ENCODE data around the gene APOC1.
"Not testable (repeated sequence)": the region's sequence is repeated elsewhere in the genome, so short reads cannot be mapped to it uniquely, and the experiment has no call there.

The APOC1 gene

GRCh38 chr19:44882619-44883397 lies 31.6 kb upstream of the APOC1 start:
- not testable (repeated sequence) for H3K27ac Mint-ChIP-seq; ATAC-seq; H3K4me3 Mint-ChIP-seq; H3K9me3 Mint-ChIP-seq; H3K4me1 Mint-ChIP-seq; H3K36me3 Mint-ChIP-seq; DNase-seq (ENCODE audit: low spot score in 2 of 2)

GRCh38 chr19:44883922-44884321 lies 30.5 kb upstream of the APOC1 start:
- no peaks in the 10 kb centered on the region for H3K9me3 Mint-ChIP-seq
- H3K27ac Mint-ChIP-seq = no peak overlapping the region
- no peaks in the 10 kb centered on the region for H3K36me3 Mint-ChIP-seq
- H3K4me1 Mint-ChIP-seq = peaks cover 7% of the 10 kb centered on the region
- no peak for DNase-seq (ENCODE audit: low spot score in 2 of 2)
- no peak overlapping the region for H3K4me3 Mint-ChIP-seq
- ATAC-seq = no peak

- Mint-ChIP-seq H3K36me3 (no peaks in the 10 kb centered on the region), H3K4me1 (peaks cover 12% of the 10 kb centered on the region), H3K9me3 (no peaks in the 10 kb centered on the region), H3K4me3 (no peak overlapping the region), H3K27ac (no peak overlapping the region)
- DNase-seq (ENCODE audit: low spot score in 2 of 2) (no peak), ATAC-seq (no peak)
Observed at GRCh38 chr19:44884566-44884965, 29.8 kb upstream of the APOC1 start.

GRCh38 chr19:44886141-44886540 lies 28.3 kb upstream of the APOC1 start:
- DNase-seq (ENCODE audit: low spot score in 2 of 2) (no peak), ATAC-seq (no peak)
- Mint-ChIP-seq H3K27ac (no peak overlapping the region), H3K9me3 (no peaks in the 10 kb centered on the region), H3K36me3 (peaks cover 14% of the 10 kb centered on the region), H3K4me1 (peaks cover 12% of the 10 kb centered on the region), H3K4me3 (no peak overlapping the region)

- Mint-ChIP-seq H3K9me3 (no peaks in the 10 kb centered on the region), H3K4me1 (peaks cover 24% of the 10 kb centered on the region), H3K36me3 (peaks cover 23% of the 10 kb centered on the region), H3K4me3 (no peak overlapping the region), H3K27ac (no peak overlapping the region)
- DNase-seq (ENCODE audit: low spot score in 2 of 2) (no peak), ATAC-seq (no peak)
Observed at GRCh38 chr19:44887648-44888047, 26.8 kb upstream of the APOC1 start.

GRCh38 chr19:44888335-44888734 lies 26.1 kb upstream of the APOC1 start:
- not testable (repeated sequence) for ATAC-seq; H3K9me3 Mint-ChIP-seq; DNase-seq (ENCODE audit: low spot score in 2 of 2); H3K27ac Mint-ChIP-seq; H3K4me3 Mint-ChIP-seq
- Mint-ChIP-seq H3K36me3 (peaks cover 30% of the 10 kb centered on the region), H3K4me1 (peaks cover 31% of the 10 kb centered on the region)

GRCh38 chr19:44889830-44890365 lies 24.5 kb upstream of the APOC1 start:
- peaks cover 30% of the 10 kb centered on the region for H3K4me1 Mint-ChIP-seq
- DNase-seq (ENCODE audit: low spot score in 2 of 2) (no peak), ATAC-seq (no peak)
- H3K9me3 Mint-ChIP-seq = no peaks in the 10 kb centered on the region
- peaks cover 46% of the 10 kb centered on the region for H3K36me3 Mint-ChIP-seq
- peak overlapping the region; percentile 73 for H3K27ac Mint-ChIP-seq
- peak overlapping the region; percentile 66 for H3K4me3 Mint-ChIP-seq

- H3K36me3 Mint-ChIP-seq = peaks cover 52% of the 10 kb centered on the region
- peak; percentile 89 for ATAC-seq
- H3K9me3 Mint-ChIP-seq = no peaks in the 10 kb centered on the region
- peaks cover 33% of the 10 kb centered on the region for H3K4me1 Mint-ChIP-seq
- DNase-seq (ENCODE audit: low spot score in 2 of 2) = peak; percentile 95 to 100
- peak overlapping the region; percentile 73 for H3K27ac Mint-ChIP-seq
- peak overlapping the region; percentile 66 for H3K4me3 Mint-ChIP-seq
Observed at GRCh38 chr19:44890366-44891015, 23.9 kb upstream of the APOC1 start.

- Mint-ChIP-seq H3K4me3 (peak within 1 kb of the TSS; percentile 66), H3K9me3 (no peaks in the 10 kb centered on the region), H3K36me3 (peaks cover 59% of the 10 kb centered on the region), H3K27ac (peak within 1 kb of the TSS; percentile 73), H3K4me1 (peaks cover 38% of the 10 kb centered on the region)
- ATAC-seq (no peak), DNase-seq (ENCODE audit: low spot score in 2 of 2) (peak in 1 of 2 donors; percentile 92)
Observed at GRCh38 chr19:44891016-44891882, 23.2 kb upstream of the APOC1 start, which contains the start of gene TOMM40. Gene TOMM40 (plus strand): TSS chr19:44891254. CDS start chr19:44891416, 162 bp downstream.

GRCh38 chr19:44892932-44893331 lies 21.5 kb upstream of the APOC1 start:
- H3K36me3 Mint-ChIP-seq = peaks cover 76% of the 10 kb centered on the region
- DNase-seq (ENCODE audit: low spot score in 2 of 2) (no peak), ATAC-seq (no peak)
- peaks cover 39% of the 10 kb centered on the region for H3K4me1 Mint-ChIP-seq
- no peaks in the 10 kb centered on the region for H3K9me3 Mint-ChIP-seq
- H3K27ac Mint-ChIP-seq = peak overlapping the region; percentile 73
- peak overlapping the region; percentile 66 for H3K4me3 Mint-ChIP-seq

GRCh38 chr19:44893332-44894051 lies 20.9 kb upstream of the APOC1 start:
- Mint-ChIP-seq H3K4me3 (peak overlapping the region; percentile 66), H3K4me1 (peaks cover 39% of the 10 kb centered on the region), H3K27ac (no peak overlapping the region), H3K36me3 (peaks cover 82% of the 10 kb centered on the region), H3K9me3 (no peaks in the 10 kb centered on the region)
- ATAC-seq (no peak), DNase-seq (ENCODE audit: low spot score in 2 of 2) (no peak)

GRCh38 chr19:44894052-44894400 lies 20.4 kb upstream of the APOC1 start:
- no peak overlapping the region for H3K4me3 Mint-ChIP-seq
- DNase-seq (ENCODE audit: low spot score in 2 of 2) (no peak), ATAC-seq (no peak)
- H3K36me3 Mint-ChIP-seq = peaks cover 84% of the 10 kb centered on the region
- peaks cover 37% of the 10 kb centered on the region for H3K4me1 Mint-ChIP-seq
- no peak overlapping the region for H3K27ac Mint-ChIP-seq
- H3K9me3 Mint-ChIP-seq = no peaks in the 10 kb centered on the region

- H3K4me3 Mint-ChIP-seq = no peak overlapping the region
- no peak for DNase-seq (ENCODE audit: low spot score in 2 of 2)
- H3K36me3 Mint-ChIP-seq = peaks cover 91% of the 10 kb centered on the region
- no peaks in the 10 kb centered on the region for H3K9me3 Mint-ChIP-seq
- peak overlapping the region; percentile 48 for H3K27ac Mint-ChIP-seq
- ATAC-seq = no peak
- peaks cover 33% of the 10 kb centered on the region for H3K4me1 Mint-ChIP-seq
Observed at GRCh38 chr19:44894946-44895345, 19.5 kb upstream of the APOC1 start.

- DNase-seq (ENCODE audit: low spot score in 2 of 2) (no peak), ATAC-seq (no peak)
- no peak overlapping the region for H3K4me3 Mint-ChIP-seq
- H3K9me3 Mint-ChIP-seq = no peaks in the 10 kb centered on the region
- peaks cover 97% of the 10 kb centered on the region for H3K36me3 Mint-ChIP-seq
- H3K27ac Mint-ChIP-seq = no peak overlapping the region
- H3K4me1 Mint-ChIP-seq = peaks cover 24% of the 10 kb centered on the region
Observed at GRCh38 chr19:44897835-44898234, 16.6 kb upstream of the APOC1 start.
